ENCODE data around the gene ALG9. TPM values are rescaled to one million over a fixed set of nuclear protein-coding genes. Genes with fewer than 3 reads are reported as not detected.

Gene ALG9
- total RNA-seq, 1 donor from 2014 or later: 30.5 TPM

DNA sequence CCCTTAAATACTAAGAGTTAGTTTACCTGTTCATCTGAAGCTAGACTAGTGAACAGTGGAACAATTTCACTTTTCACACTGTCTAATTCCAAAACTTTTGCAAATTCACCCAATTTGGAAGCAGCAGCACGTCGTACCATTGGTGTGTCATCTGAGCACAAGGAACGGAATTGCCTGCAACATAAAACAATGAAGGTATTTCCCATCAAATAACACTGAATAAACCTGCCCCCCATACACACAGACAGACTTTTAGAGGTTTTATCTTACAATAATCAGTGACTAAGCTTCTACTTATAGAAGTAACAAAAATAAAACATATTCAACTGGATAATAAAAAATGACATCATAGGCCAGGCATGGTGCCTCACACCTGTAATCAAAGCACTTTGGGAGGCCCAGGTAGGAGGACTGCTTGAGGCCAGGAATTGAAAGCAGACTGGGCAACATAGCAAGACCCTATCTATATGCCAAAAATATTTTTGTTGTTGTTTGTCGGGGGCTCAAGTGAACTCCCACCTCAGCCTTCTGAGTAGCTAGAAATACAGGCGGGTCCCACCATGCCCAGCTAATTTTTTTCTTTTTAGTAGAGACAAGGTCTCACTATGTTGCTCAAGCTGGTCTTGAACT, 111.5 kb downstream of the ALG9 start:
- H3K4me3 ChIP-seq (ENCODE audit: low read depth, low read length): no peak overlapping the region
- FAIRE-seq (no peak), DNase-seq (ENCODE audit: low read depth) (no peak)
- no peaks in the 10 kb centered on the region for H3K27me3 ChIP-seq (ENCODE audit: control insufficient read depth, insufficient read depth, low read length)
- peaks cover 8% of the 10 kb centered on the region for H3K36me3 ChIP-seq (ENCODE audit: control insufficient read depth, insufficient read depth, low read length)
- TF ChIP-seq, protein P1, sequence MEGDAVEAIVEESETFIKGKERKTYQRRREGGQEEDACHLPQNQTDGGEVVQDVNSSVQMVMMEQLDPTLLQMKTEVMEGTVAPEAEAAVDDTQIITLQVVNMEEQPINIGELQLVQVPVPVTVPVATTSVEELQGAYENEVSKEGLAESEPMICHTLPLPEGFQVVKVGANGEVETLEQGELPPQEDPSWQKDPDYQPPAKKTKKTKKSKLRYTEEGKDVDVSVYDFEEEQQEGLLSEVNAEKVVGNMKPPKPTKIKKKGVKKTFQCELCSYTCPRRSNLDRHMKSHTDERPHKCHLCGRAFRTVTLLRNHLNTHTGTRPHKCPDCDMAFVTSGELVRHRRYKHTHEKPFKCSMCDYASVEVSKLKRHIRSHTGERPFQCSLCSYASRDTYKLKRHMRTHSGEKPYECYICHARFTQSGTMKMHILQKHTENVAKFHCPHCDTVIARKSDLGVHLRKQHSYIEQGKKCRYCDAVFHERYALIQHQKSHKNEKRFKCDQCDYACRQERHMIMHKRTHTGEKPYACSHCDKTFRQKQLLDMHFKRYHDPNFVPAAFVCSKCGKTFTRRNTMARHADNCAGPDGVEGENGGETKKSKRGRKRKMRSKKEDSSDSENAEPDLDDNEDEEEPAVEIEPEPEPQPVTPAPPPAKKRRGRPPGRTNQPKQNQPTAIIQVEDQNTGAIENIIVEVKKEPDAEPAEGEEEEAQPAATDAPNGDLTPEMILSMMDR (IDR thresholded peaks at IDR 0.05; ENCODE audit: insufficient read depth, low read length, severe bottlenecking): no peak

DNA sequence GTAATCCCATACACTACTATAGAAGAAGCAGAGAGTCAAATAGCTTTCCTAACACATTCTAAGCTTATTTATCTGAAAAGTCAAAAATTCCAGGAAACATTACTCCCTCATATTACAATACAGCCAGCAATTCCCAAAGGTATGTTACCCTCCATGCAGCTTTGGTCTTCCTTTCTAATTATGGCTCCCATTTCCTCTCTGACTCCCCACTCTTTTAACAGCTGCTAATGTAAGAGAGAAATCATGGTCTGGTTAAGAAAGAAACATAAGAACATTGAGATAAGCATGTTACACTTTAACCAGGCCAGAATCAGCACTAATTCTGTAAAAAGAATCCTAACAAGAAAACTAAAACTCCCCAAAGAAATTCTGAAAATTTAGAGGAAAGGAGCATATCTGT, 112.0 kb downstream of the ALG9 start:
- no peak for FAIRE-seq
- Histone ChIP-seq H3K36me3 (ENCODE audit: control insufficient read depth, insufficient read depth, low read length) (peaks cover 6% of the 10 kb centered on the region), H3K27me3 (ENCODE audit: control insufficient read depth, insufficient read depth, low read length) (no peaks in the 10 kb centered on the region), H3K4me3 (ENCODE audit: low read depth, low read length) (no peak overlapping the region)
- TF ChIP-seq, protein P1 (IDR thresholded peaks at IDR 0.05; ENCODE audit: insufficient read depth, low read length, severe bottlenecking): no peak
- DNase-seq (ENCODE audit: low read depth): no peak

- FAIRE-seq: no peak
- H3K36me3 ChIP-seq (ENCODE audit: control insufficient read depth, insufficient read depth, low read length): peaks cover 5% of the 10 kb centered on the region
These were observed 115.3 kb downstream of the ALG9 start for GRCh38 chr11:111756097-111756496.

DNA sequence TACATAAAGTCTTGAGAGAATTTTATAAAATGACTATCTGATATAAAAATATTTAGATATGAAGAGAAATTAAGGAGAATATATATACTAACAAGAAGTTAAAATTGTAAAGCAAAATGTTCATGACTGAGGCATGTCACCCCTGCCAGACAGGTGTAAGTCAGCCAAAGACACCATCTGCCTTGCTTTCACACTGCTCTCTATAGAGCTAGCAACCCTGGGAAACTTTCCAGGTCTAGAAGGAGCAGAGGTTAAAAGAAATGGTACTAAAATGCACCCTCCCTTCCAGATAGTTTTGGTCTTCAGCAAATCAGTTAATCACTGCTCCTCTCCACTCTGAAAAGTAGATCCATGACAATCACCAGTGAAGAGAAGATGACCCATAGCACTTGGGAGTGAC, 121.7 kb downstream of the ALG9 start:
- H3K36me3 ChIP-seq (ENCODE audit: control insufficient read depth, insufficient read depth, low read length): peaks cover 8% of the 10 kb centered on the region
- DNase-seq (ENCODE audit: low read depth) (no peak), FAIRE-seq (no peak)
- H3K27me3 ChIP-seq (ENCODE audit: control insufficient read depth, insufficient read depth, low read length): no peaks in the 10 kb centered on the region
- no peak overlapping the region for H3K4me3 ChIP-seq (ENCODE audit: low read depth, low read length)
- TF ChIP-seq, protein P1 (IDR thresholded peaks at IDR 0.05; ENCODE audit: insufficient read depth, low read length, severe bottlenecking): no peak

More at GRCh38 chr11:111756097-111756496, 115.3 kb downstream of the ALG9 start:
- DNase-seq (ENCODE audit: low read depth): no peak
- TF ChIP-seq, protein P1 (IDR thresholded peaks at IDR 0.05; ENCODE audit: insufficient read depth, low read length, severe bottlenecking): no peak
- H3K4me3 ChIP-seq (ENCODE audit: low read depth, low read length): no peak overlapping the region
- no peaks in the 10 kb centered on the region for H3K27me3 ChIP-seq (ENCODE audit: control insufficient read depth, insufficient read depth, low read length)

DNA sequence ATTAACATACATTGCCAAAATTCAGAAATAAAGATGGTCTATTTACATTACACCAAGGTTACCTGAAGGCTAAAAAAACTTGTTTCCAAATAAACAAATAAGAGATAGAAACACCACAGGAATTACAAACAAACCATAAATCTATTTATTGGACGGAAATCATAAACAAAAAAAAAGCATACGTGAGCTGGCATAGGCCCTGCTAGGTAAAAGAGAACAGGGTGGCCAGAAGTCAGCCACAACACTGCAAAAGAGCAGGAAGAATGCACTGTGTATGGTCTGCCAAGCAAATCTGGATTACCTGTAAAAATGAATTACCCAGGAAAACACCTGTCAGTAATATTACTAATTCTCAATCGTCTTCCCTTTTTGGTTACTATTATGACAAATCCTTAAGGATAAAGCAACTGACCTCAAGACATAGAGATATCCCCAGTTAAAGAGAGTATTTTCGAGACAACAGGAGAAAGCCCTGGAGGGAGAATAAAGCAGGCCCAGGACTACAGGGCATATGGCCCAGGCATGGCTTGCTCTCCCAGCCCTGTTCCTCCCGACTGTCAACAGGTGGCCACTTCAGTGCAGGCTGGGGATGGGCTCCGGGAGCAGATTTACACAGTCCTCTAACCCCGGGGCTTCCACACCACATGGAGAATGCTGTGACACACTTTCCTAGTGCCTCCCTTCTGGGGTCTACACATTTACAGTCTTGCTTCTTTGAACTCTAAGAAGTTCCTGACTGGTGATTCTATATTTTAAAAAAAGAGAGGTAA, 123.2 kb downstream of the ALG9 start:
- Histone ChIP-seq H3K4me3 (ENCODE audit: low read depth, low read length) (no peak overlapping the region), H3K27me3 (ENCODE audit: control insufficient read depth, insufficient read depth, low read length) (no peaks in the 10 kb centered on the region), H3K36me3 (ENCODE audit: control insufficient read depth, insufficient read depth, low read length) (peaks cover 13% of the 10 kb centered on the region)
- FAIRE-seq: no peak
- DNase-seq (ENCODE audit: low read depth): no peak
- TF ChIP-seq, protein P1 (IDR thresholded peaks at IDR 0.05; ENCODE audit: insufficient read depth, low read length, severe bottlenecking): no peak

Data from bronchial epithelial cell (primary cell).